K562 (cell line): Measurements from ENCODE around the gene PRKCG. TPM values are rescaled to one million over a fixed set of nuclear protein-coding genes. Genes with fewer than 3 reads are reported as not detected.

ENCODE experiments used
- ATAC-seq: fragments of 200-7000 bp; cut with Tn5 transposase; 3 replicates; pipeline ENCODE4 v1.9.1; 2020; ENCODE audit warnings: moderate library complexity
- BruUV-seq: library from RNA; stranded (reverse); fragments of 400-500 nt; replicated peaks from 2 replicates; lab custom pipeline; 2021; lab: Mats Ljungman, UMichigan
- CTCF ChIA-PET: fragments of 300-600 bp; formaldehyde crosslinking; extraction: SDS; loops from one replicate; lab custom pipeline; 2021; ENCODE audit warnings: low intra/inter-chr PET ratio; lab: Yijun Ruan, JAX
- POLR2A ChIA-PET: fragments of 300-600, 350-650 bp; sonication (Branson Sonifier 250); formaldehyde crosslinking; extraction: SDS; loops from one replicate; lab custom pipeline; 2021; ENCODE audit warnings: antibody characterized with exemption, inconsistent platforms; lab: Yijun Ruan, JAX
- DNase-seq, 4 experiments: peaks; one replicate each; pipeline versions ENCODE4 v3.0.0 to v3.0.0-alpha.2; 2011 to 2018; ENCODE audit warnings: low spot score in 3 of 4, mixed read lengths in 3 of 4; ENCODE audit errors: extremely low read depth in 1 of 4
- FAIRE-seq: peaks from 2 replicates; lab custom pipeline; 2011; peaks lifted over from hg19 to GRCh38; lab: Jason Lieb, UNC
- H2AFZ ChIP-seq: 2 replicates; pipeline ENCODE4 v1.6.0; 2011; ENCODE audit warnings: low read depth, low read length, control low read depth, inconsistent platforms
- H3K27ac ChIP-seq: fragments of 200-600 bp; 3 replicates; pipeline ENCODE4 v1.8.0; 2011; ENCODE audit warnings: low read depth, mild to moderate bottlenecking, control low read depth, inconsistent platforms, low read length, moderate library complexity, mixed read lengths; ENCODE audit errors: extremely low read depth
- H3K27me3 ChIP-seq, 2 experiments: fragments of 300-600 bp in 1 of 2; 2 replicates in 1 of 2; 3 replicates in 1 of 2; pipeline versions ENCODE4 v1.6.0 to v1.8.0; 2011; ENCODE audit warnings: inconsistent platforms in 2 of 2, low read length in 2 of 2, mild to moderate bottlenecking in 1 of 2, mixed read lengths in 1 of 2, moderate library complexity in 1 of 2; ENCODE audit not compliant: control insufficient read depth in 2 of 2, insufficient read depth in 2 of 2
- H3K36me3 ChIP-seq: fragments of 300-600 bp; 3 replicates; pipeline ENCODE4 v1.8.0; 2011; ENCODE audit warnings: mild to moderate bottlenecking, low read length, inconsistent platforms; ENCODE audit not compliant: control insufficient read depth, insufficient read depth
- H3K4me1 ChIP-seq, 2 experiments: fragments of 200-600 bp in 1 of 2; replicated peaks in 1 of 2; 2 replicates in 1 of 2; 3 replicates in 1 of 2; pipeline versions ENCODE4 v1.5.1 to v1.8.0; 2011; ENCODE audit warnings: inconsistent platforms in 2 of 2, low read length in 2 of 2, mild to moderate bottlenecking in 1 of 2, mixed read lengths in 1 of 2, moderate library complexity in 1 of 2; ENCODE audit not compliant: control insufficient read depth in 2 of 2, insufficient read depth in 2 of 2
- H3K4me2 ChIP-seq: 2 replicates; pipeline ENCODE4 v1.6.1; 2011; ENCODE audit warnings: low read length, control low read depth, inconsistent platforms, mixed read lengths; ENCODE audit not compliant: insufficient read depth
- H3K4me3 ChIP-seq: fragments of 200-600 bp; sonication (generic), shearing (Covaris generic); 2 replicates; pipeline ENCODE4 v1.5.1; 2016; ENCODE audit warnings: control low read depth, inconsistent platforms
- H3K79me2 ChIP-seq: fragments of 200-600 bp; 3 replicates; pipeline ENCODE4 v1.8.0; 2011; ENCODE audit warnings: low read length, inconsistent platforms; ENCODE audit not compliant: control insufficient read depth, insufficient read depth
- H3K9ac ChIP-seq, 2 experiments: 2 replicates each; pipeline versions ENCODE4 v1.6.0 to v1.6.1; 2011; ENCODE audit warnings: low read depth in 2 of 2, low read length in 2 of 2, control low read depth in 1 of 2, inconsistent platforms in 1 of 2, mild to moderate bottlenecking in 1 of 2, mixed read lengths in 1 of 2; ENCODE audit not compliant: insufficient read depth in 1 of 2
- H3K9me1 ChIP-seq: one replicate; pipeline ENCODE4 v1.6.0; 2011; ENCODE audit warnings: inconsistent platforms, mild to moderate bottlenecking, low read length, moderate library complexity; ENCODE audit not compliant: control insufficient read depth, insufficient read depth
- H3K9me3 ChIP-seq: replicated peaks from 2 replicates; pipeline ENCODE4 v1.5.1; 2011; ENCODE audit warnings: low read depth, low read length, inconsistent platforms; ENCODE audit not compliant: control insufficient read depth, insufficient read depth
- H4K20me1 ChIP-seq: replicated peaks from 2 replicates; pipeline ENCODE4 v1.6.1; 2011; ENCODE audit warnings: low read length, inconsistent platforms, mixed read lengths; ENCODE audit not compliant: control insufficient read depth, insufficient read depth
- AFF1 ChIP-seq, 2 experiments: fragments of 450-650 bp; IDR thresholded peaks; 2 replicates each; pipeline ENCODE4 v1.6.1; 2018; ENCODE audit warnings: mild to moderate bottlenecking in 2 of 2, low read depth in 1 of 2; ENCODE audit not compliant: partially characterized antibody in 2 of 2
- C11orf30 ChIP-seq: fragments of 450-650 bp; IDR thresholded peaks from 2 replicates; pipeline ENCODE4 v1.6.1; 2016; ENCODE audit warnings: low read depth, mild to moderate bottlenecking
- CHAMP1 ChIP-seq: fragments of 450-650 bp; IDR thresholded peaks from 2 replicates; pipeline ENCODE4 v1.6.1; 2016; ENCODE audit warnings: mild to moderate bottlenecking
- FOXM1 ChIP-seq, 2 experiments: fragments of 450-650 bp in 1 of 2; sonication (generic) in 1 of 2; formaldehyde crosslinking in 1 of 2; IDR thresholded peaks; 2 replicates each; pipeline versions ENCODE4 v1.6.1 to v1.9.0; 2017 to 2022; ENCODE audit warnings: low read depth in 2 of 2, mild to moderate bottlenecking in 2 of 2, missing genetic modification reagents in 1 of 2, moderate library complexity in 1 of 2
- KLF16 ChIP-seq: IDR thresholded peaks from 2 replicates; pipeline ENCODE4 v1.6.1; 2016; ENCODE audit warnings: antibody characterized with exemption
- MCM7 ChIP-seq, 2 experiments: fragments of 450-650 bp; IDR thresholded peaks; 2 replicates each; pipeline ENCODE4 v1.6.1; 2016 to 2018
- NFATC3 ChIP-seq: fragments of 450-650 bp; IDR thresholded peaks from 2 replicates; pipeline ENCODE4 v1.6.1; 2017; ENCODE audit warnings: mild to moderate bottlenecking
- WGBS: fragments of 100-300 bp; shearing (Covaris generic); methylation state at CpG from one replicate; pipeline ENCODE4 v1.1.6; 2016; ENCODE audit warnings: low coverage, mixed read lengths; ENCODE audit not compliant: insufficient coverage; ENCODE audit errors: missing lambda C conversion rate; 5-methylcytosine and 5-hydroxymethylcytosine counted together
- in situ Hi-C: fragments of 300-500 bp; cut with MboI; formaldehyde crosslinking; loops from 4 replicates; pipeline ENCODE4 v1.15.0; 2018; ENCODE audit warnings: inconsistent platforms, mixed read lengths
- intact Hi-C: fragments of 100-400 bp; cut with micrococcal nuclease; formaldehyde crosslinking; loops from 2 replicates; pipeline ENCODE4 v1.14.2; 2022
- polyA plus RNA-seq, 8 experiments: library from polyadenylated mRNA; depleted of rRNA in 4 of 8; stranded (reverse) in 5 of 8; unstranded in 3 of 8; fragments of >200 nt; fragmentation: Nextera tagmentation in 2 of 8; fragmentation: Illumina TruSeq in 1 of 8; extraction: Ambion mirVana in 2 of 8; extraction: Trizol in 1 of 8; gene quantifications; 2 replicates each; pipeline versions ENCODE4 v1.2.1 to v1.2.3, GENCODE V29; 2011 to 2014; ENCODE audit warnings: inconsistent platforms in 1 of 8, missing spikeins in 1 of 8
- total RNA-seq, 7 experiments: library from RNA; depleted of rRNA in 6 of 7; stranded (reverse); fragments of >200 nt in 6 of 7; fragmentation: Illumina TruSeq in 2 of 7; extraction: Trizol in 2 of 7; gene quantifications; 2 replicates each; pipeline versions ENCODE4 v1.2.1 to v1.2.3, GENCODE V29; 2011 to 2021; ENCODE audit warnings: low replicate concordance in 1 of 7
- TF ChIP-seq, protein P1 (sequence below), 2 experiments: fragments of 450-650 bp in 1 of 2; sonication (generic) in 1 of 2; formaldehyde crosslinking in 1 of 2; IDR thresholded peaks in 1 of 2; conservative IDR thresholded peaks in 1 of 2; 2 replicates each; pipeline versions ENCODE4 v1.6.1 to v1.8.1; 2016 to 2023; ENCODE audit warnings: mild to moderate bottlenecking in 2 of 2, moderate library complexity in 2 of 2, inconsistent platforms in 1 of 2, missing genetic modification reagents in 1 of 2
- TF ChIP-seq, protein P2 (sequence below): fragments of 250-450 bp; sonication (Bioruptor Pico); IDR thresholded peaks from 2 replicates; pipeline ENCODE4 v1.6.1; 2021; ENCODE audit warnings: mild to moderate bottlenecking

Gene PRKCG
- total and polyA plus RNA-seq, 9 of the 15 experiments (the other 6 are each of a cell fraction or from before 2014, with no cell fraction given) = not detected

DNA sequence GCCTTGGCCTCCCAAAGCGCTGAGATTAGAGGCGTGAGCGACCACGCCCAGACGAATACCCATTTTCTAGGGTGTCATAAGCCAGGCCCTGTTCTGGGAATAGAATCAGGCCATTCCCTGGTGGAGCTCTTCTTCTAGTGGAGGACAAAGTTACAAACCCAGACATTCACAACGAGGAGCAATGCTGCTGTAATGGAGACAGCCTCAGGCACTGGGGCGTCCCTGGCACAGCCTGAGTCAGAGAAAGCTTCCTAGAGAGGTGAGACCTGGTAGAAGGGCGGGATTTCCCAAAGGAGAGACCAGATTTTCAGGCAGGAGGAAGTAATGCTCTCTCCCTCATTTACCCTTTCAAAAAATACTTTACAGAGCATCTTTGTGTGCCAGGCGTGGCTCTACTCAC is 12.7 kb downstream of the PRKCG start:
- no peak for TF ChIP-seq CHAMP1
- TF ChIP-seq C11orf30 = no peak
- no peak for TF ChIP-seq MCM7 (IDR thresholded peaks at IDR 0.05)
- TF ChIP-seq, protein P1, sequence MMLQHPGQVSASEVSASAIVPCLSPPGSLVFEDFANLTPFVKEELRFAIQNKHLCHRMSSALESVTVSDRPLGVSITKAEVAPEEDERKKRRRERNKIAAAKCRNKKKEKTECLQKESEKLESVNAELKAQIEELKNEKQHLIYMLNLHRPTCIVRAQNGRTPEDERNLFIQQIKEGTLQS (IDR thresholded peaks at IDR 0.05) = no peak
- TF ChIP-seq, protein P1 (CRISPR knock-in tag; conservative IDR thresholded peaks at IDR 0.05) = no peak
- TF ChIP-seq NFATC3 = no peak
- TF ChIP-seq KLF16 = no peak
- TF ChIP-seq AFF1 (IDR thresholded peaks at IDR 0.05; ENCODE audit: low read depth in 1 of 2, partially characterized antibody in 2 of 2) = no peak
- TF ChIP-seq FOXM1 (IDR thresholded peaks at IDR 0.05; ENCODE audit: low read depth) = no peak
- TF ChIP-seq FOXM1 (CRISPR knock-in tag; IDR thresholded peaks at IDR 0.05; ENCODE audit: low read depth) = no peak
- TF ChIP-seq, protein P2, sequence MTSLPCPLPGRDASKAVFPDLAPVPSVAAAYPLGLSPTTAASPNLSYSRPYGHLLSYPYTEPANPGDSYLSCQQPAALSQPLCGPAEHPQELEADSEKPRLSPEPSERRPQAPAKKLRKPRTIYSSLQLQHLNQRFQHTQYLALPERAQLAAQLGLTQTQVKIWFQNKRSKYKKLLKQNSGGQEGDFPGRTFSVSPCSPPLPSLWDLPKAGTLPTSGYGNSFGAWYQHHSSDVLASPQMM (CRISPR knock-in tag) = no peak
- TF ChIP-seq, all 486 proteins: peak for 0
- CTCF ChIA-PET = no interaction called here
- intact Hi-C loops = no loop called here

More for the DNA sequence above, 12.7 kb downstream of the PRKCG start:
- Histone ChIP-seq H3K27ac (no peak overlapping the region), H3K4me3 (no peak overlapping the region), H3K4me2 (no peak overlapping the region), H3K79me2 (no peaks in the 10 kb centered on the region), H3K36me3 (no peaks in the 10 kb centered on the region), H3K9me3 (no peaks in the 10 kb centered on the region), H3K27me3 (peaks cover 8 to 52% of the 10 kb centered on the region in 2 experiments; a peak in 4 of 5 replicates), H4K20me1 (peaks cover 6% of the 10 kb centered on the region; the same call in 1 of the 2 replicates), H3K9me1 (no peaks in the 10 kb centered on the region), H3K9ac (no peak overlapping the region), H3K4me1 (peaks cover 3 to 24% of the 10 kb centered on the region in 2 experiments; a peak in 3 of 5 replicates), H2AFZ (no peak overlapping the region)
- DNase-seq (no peak), FAIRE-seq (no peak), ATAC-seq (no peak)
- 2% methylated on average over 9 of the region's 9 CpGs for WGBS
- in situ Hi-C loops = no loop called here
- no TSS peak for BruUV-seq
- POLR2A ChIA-PET = no interaction called here
